GM12878 (cell line): Measurements from ENCODE around the gene FGD3. TPM values are rescaled to one million over a fixed set of nuclear protein-coding genes. Genes with fewer than 3 reads are reported as not detected.
A peak's percentile ranks its signal among the peaks of the same experiment; 100 is the strongest.

Source experiments
- GATAD2B ChIP-seq: fragments of 450-650 bp; conservative IDR thresholded peaks from 2 replicates; pipeline ENCODE4 v1.6.1; 2017; ENCODE audit warnings: low read depth, mild to moderate bottlenecking, moderate library complexity
- HDAC6 ChIP-seq: fragments of 200-600 bp; sonication (generic); IDR thresholded peaks from one replicate; pipeline ENCODE4 v1.8.0; 2017; ENCODE audit warnings: antibody characterized with exemption; ENCODE audit not compliant: unreplicated experiment
- MEF2B ChIP-seq: fragments of 450-650 bp; IDR thresholded peaks from 2 replicates; pipeline ENCODE4 v1.6.1; 2018; ENCODE audit warnings: mild to moderate bottlenecking, moderate library complexity; ENCODE audit not compliant: partially characterized antibody, poor library complexity, severe bottlenecking
- SIN3A ChIP-seq: IDR thresholded peaks from 2 replicates; pipeline ENCODE4 v1.6.1; 2012; ENCODE audit warnings: low read depth, low read length, improper control_type of control experiment
- SIX5 ChIP-seq: IDR thresholded peaks from 2 replicates; pipeline ENCODE4 v1.6.1; 2011; ENCODE audit warnings: mild to moderate bottlenecking, low read depth, low read length, moderate library complexity; ENCODE audit not compliant: severe bottlenecking
- SMC3 ChIP-seq: IDR thresholded peaks from 2 replicates; pipeline ENCODE4 v1.6.1; 2011; ENCODE audit warnings: low read length, improper control_type of control experiment, borderline replicate concordance
- SP1 ChIP-seq: IDR thresholded peaks from one replicate; pipeline ENCODE4 v1.6.1; 2011; ENCODE audit warnings: low read depth, low read length
- TCF12 ChIP-seq: IDR thresholded peaks from 2 replicates; pipeline ENCODE4 v1.6.1; 2011; ENCODE audit warnings: low read depth, mild to moderate bottlenecking, low read length
- polyA plus RNA-seq, 11 experiments: library from polyadenylated mRNA; depleted of rRNA in 4 of 11; unstranded in 6 of 11; stranded (reverse) in 5 of 11; fragments of >200 nt; fragmentation: Nextera tagmentation in 4 of 11; fragmentation: Illumina TruSeq in 1 of 11; extraction: Ambion mirVana in 4 of 11; extraction: Trizol in 1 of 11; gene quantifications; 1 replicate in 1 of 11; 2 replicates in 10 of 11; pipeline versions ENCODE4 v1.2.1 to v1.2.3, GENCODE V29; 2011 to 2016; ENCODE audit warnings: inconsistent platforms in 2 of 11, missing spikeins in 2 of 11, low read depth in 1 of 11
- total RNA-seq, 4 experiments: library from RNA; depleted of rRNA in 3 of 4; stranded (reverse); fragments of >200 nt in 3 of 4; fragmentation: Illumina TruSeq in 1 of 4; extraction: Trizol in 1 of 4; gene quantifications; 2 replicates each; pipeline versions ENCODE4 v1.2.1 to v1.2.3, GENCODE V29; 2013 to 2021
- TF ChIP-seq, protein P1 (sequence below): fragments of 450-650 bp; IDR thresholded peaks from 2 replicates; pipeline ENCODE4 v1.6.1; 2014; ENCODE audit warnings: mild to moderate bottlenecking
- TF ChIP-seq, protein P2 (sequence below): fragments of 450-650 bp; formaldehyde crosslinking; IDR thresholded peaks from 2 replicates; pipeline ENCODE4 v1.5.0; 2022; ENCODE audit warnings: mild to moderate bottlenecking, missing genetic modification characterization

FGD3 gene
- total and polyA plus RNA-seq, 10 of the 15 experiments (the other 5 are each of a cell fraction or from before 2014, with no cell fraction given), result 0.26 to 18.1 (median 12.4) TPM

DNA sequence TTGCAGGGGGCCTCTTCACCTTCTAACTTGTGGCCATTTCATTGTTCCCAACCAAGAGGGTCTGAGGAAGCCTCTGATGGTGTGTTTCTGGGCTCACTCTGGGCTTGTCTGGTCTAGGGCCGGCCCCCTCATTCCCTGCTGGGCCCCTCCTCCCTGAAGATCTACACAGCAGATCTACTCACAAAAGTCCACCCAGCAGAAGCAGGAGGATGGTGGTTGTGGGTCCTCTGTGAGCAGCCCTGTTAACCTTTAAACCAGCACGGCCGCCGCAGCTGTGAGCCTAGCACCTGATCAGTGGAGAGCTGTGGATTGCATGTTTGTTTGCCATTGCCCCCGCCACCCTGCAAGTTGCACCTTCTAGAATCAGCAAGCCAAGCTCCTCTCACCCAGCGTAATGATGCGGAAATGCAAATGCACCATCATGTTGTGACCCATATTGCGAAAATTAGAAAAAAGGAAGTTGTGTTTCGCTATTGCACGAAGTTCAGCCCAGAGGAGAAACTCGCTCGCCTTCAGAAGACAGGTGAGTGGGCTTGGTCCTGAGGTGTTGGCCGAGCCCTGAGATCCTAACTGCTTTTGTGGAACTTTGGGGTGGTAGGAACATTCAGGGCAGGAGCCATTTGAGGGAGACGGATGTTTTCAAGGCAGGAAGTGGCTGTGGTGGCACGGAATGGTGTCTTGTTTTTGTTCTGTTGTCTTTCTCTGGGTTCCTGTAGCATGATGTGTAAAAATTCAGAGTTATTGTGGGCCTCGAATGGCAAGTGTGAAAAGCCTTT is 16.7 kb downstream of the FGD3 start (continued):
- TF ChIP-seq, protein P1, sequence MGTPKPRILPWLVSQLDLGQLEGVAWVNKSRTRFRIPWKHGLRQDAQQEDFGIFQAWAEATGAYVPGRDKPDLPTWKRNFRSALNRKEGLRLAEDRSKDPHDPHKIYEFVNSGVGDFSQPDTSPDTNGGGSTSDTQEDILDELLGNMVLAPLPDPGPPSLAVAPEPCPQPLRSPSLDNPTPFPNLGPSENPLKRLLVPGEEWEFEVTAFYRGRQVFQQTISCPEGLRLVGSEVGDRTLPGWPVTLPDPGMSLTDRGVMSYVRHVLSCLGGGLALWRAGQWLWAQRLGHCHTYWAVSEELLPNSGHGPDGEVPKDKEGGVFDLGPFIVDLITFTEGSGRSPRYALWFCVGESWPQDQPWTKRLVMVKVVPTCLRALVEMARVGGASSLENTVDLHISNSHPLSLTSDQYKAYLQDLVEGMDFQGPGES, result no peak
- TF ChIP-seq GATAD2B (0 out of 2 replicates have a peak, but pooled peaks have one; percentile 15), SP1 (no peak), HDAC6 (no peak), SMC3 (no peak), SIX5 (no peak), MEF2B (peak; percentile 40), TCF12 (0 out of 2 replicates have a peak, but pooled peaks have one; percentile 13), SIN3A (no peak; the same call in 1 of the 2 replicates)
- TF ChIP-seq, protein P2, sequence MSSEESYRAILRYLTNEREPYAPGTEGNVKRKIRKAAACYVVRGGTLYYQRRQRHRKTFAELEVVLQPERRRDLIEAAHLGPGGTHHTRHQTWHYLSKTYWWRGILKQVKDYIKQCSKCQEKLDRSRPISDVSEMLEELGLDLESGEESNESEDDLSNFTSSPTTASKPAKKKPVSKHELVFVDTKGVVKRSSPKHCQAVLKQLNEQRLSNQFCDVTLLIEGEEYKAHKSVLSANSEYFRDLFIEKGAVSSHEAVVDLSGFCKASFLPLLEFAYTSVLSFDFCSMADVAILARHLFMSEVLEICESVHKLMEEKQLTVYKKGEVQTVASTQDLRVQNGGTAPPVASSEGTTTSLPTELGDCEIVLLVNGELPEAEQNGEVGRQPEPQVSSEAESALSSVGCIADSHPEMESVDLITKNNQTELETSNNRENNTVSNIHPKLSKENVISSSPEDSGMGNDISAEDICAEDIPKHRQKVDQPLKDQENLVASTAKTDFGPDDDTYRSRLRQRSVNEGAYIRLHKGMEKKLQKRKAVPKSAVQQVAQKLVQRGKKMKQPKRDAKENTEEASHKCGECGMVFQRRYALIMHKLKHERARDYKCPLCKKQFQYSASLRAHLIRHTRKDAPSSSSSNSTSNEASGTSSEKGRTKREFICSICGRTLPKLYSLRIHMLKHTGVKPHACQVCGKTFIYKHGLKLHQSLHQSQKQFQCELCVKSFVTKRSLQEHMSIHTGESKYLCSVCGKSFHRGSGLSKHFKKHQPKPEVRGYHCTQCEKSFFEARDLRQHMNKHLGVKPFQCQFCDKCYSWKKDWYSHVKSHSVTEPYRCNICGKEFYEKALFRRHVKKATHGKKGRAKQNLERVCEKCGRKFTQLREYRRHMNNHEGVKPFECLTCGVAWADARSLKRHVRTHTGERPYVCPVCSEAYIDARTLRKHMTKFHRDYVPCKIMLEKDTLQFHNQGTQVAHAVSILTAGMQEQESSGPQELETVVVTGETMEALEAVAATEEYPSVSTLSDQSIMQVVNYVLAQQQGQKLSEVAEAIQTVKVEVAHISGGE (CRISPR knock-in tag), result no peak
